Vagina (tissue), 2 donors: ENCODE results near the gene KAZN.

Experiments used
- CTCF ChIP-seq, 3 experiments: fragments of 450-650 bp in 2 of 3; fragments of 200-600 bp in 1 of 3; sonication (generic) in 1 of 3; IDR thresholded peaks; one replicate each; pipeline ENCODE4 v1.5.1; 2017 to 2019; ENCODE audit warnings: antibody characterized with exemption in 3 of 3, mild to moderate bottlenecking in 2 of 3, moderate library complexity in 2 of 3
- POLR2A ChIP-seq, 2 donors: fragments of 450-650 bp; IDR thresholded peaks; one replicate each; pipeline ENCODE4 v1.6.1; 2017; ENCODE audit warnings: antibody characterized with exemption in 2 of 2, mild to moderate bottlenecking in 2 of 2, moderate library complexity in 2 of 2
- POLR2AphosphoS5 ChIP-seq, 2 donors: sonication (generic); formaldehyde crosslinking; IDR thresholded peaks; one replicate each; pipeline ENCODE4 v1.9.0; 2017; ENCODE audit warnings: antibody characterized with exemption in 2 of 2, mild to moderate bottlenecking in 2 of 2, low read depth in 1 of 2; ENCODE audit not compliant: insufficient read depth in 1 of 2

- no peak for TF ChIP-seq CTCF (IDR thresholded peaks at IDR 0.05)
- TF ChIP-seq POLR2AphosphoS5 (IDR thresholded peaks at IDR 0.05; ENCODE audit: insufficient read depth in 1 of 2, low read depth in 1 of 2), result no peak
- no peak for TF ChIP-seq POLR2A (IDR thresholded peaks at IDR 0.05)
These were observed 248.2 kb downstream of the KAZN start for GRCh38 chr1:14846688-14847087.
